IMR-90 (cell line): ENCODE measurements around the gene TMEM40. TPM values are rescaled to one million over a fixed set of nuclear protein-coding genes. Genes with fewer than 3 reads are reported as not detected.
A peak's percentile ranks its signal among the peaks of the same experiment; 100 is the strongest.

Experiments used
- ATAC-seq: fragments of 200-7000 bp; cut with Tn5 transposase; 2 replicates; pipeline ENCODE4 v1.9.1; 2020; ENCODE audit warnings: low read depth, mild to moderate bottlenecking, moderate library complexity
- BruUV-seq: library from RNA; stranded (reverse); fragments of 400-500 nt; replicated peaks from 2 replicates; lab custom pipeline; 2021; lab: Mats Ljungman, UMichigan
- CTCF ChIA-PET: fragments of 300-600 bp; formaldehyde crosslinking; extraction: SDS; loops from one replicate; lab custom pipeline; 2021; ENCODE audit warnings: antibody characterized with exemption; lab: Yijun Ruan, JAX
- POLR2A ChIA-PET: fragments of 300-600 bp; sonication (Branson Sonifier 250); formaldehyde crosslinking; loops from one replicate; lab custom pipeline; 2022; ENCODE audit warnings: antibody characterized with exemption; ENCODE audit not compliant: unreplicated experiment; lab: Charles Lee
- DNase-seq: peaks from one replicate; pipeline ENCODE4 v3.0.0; 2013
- H2AFZ ChIP-seq: replicated peaks from 2 replicates; pipeline ENCODE3; 2013; ENCODE audit warnings: low read length, mild to moderate bottlenecking; ENCODE audit not compliant: poor library complexity
- H2AK5ac ChIP-seq: 2 replicates; pipeline ENCODE4 v1.6.1; 2013; ENCODE audit warnings: low read depth, low read length, inconsistent platforms
- H2AK9ac ChIP-seq: replicated peaks from 2 replicates; pipeline ENCODE3; 2013; ENCODE audit warnings: mild to moderate bottlenecking, low read depth, low read length, moderate library complexity; ENCODE audit not compliant: poor library complexity
- H2BK120ac ChIP-seq: 2 replicates; pipeline ENCODE4 v1.6.1; 2013; ENCODE audit warnings: low read depth, low read length, inconsistent platforms
- H2BK15ac ChIP-seq: 3 replicates; pipeline ENCODE4 v1.6.1; 2013; ENCODE audit warnings: low read depth, low read length, inconsistent platforms
- H2BK20ac ChIP-seq: 2 replicates; pipeline ENCODE4 v1.6.1; 2013; ENCODE audit warnings: low read depth, mild to moderate bottlenecking, inconsistent platforms, low read length, moderate library complexity
- H2BK5ac ChIP-seq: 2 replicates; pipeline ENCODE4 v1.6.1; 2013; ENCODE audit warnings: mild to moderate bottlenecking, low read depth, low read length, inconsistent platforms; ENCODE audit not compliant: poor library complexity, severe bottlenecking
- H3K14ac ChIP-seq: replicated peaks from 2 replicates; pipeline ENCODE4 v1.6.1; 2013; ENCODE audit warnings: low read depth, low read length, inconsistent platforms
- H3K18ac ChIP-seq: 2 replicates; pipeline ENCODE4 v1.6.1; 2013; ENCODE audit warnings: low read depth, low read length, control low read depth
- H3K23ac ChIP-seq: 2 replicates; pipeline ENCODE4 v1.6.1; 2013; ENCODE audit warnings: low read depth, low read length, inconsistent platforms
- H3K27ac ChIP-seq: 2 replicates; pipeline ENCODE4 v1.5.1; 2013; ENCODE audit warnings: mild to moderate bottlenecking, control low read depth, low read length; ENCODE audit not compliant: insufficient read depth
- H3K27me3 ChIP-seq: 2 replicates; pipeline ENCODE4 v1.6.1; 2013; ENCODE audit warnings: low read length; ENCODE audit not compliant: control insufficient read depth, insufficient read depth
- H3K36me3 ChIP-seq: 2 replicates; pipeline ENCODE4 v1.6.1; 2013; ENCODE audit warnings: low read length, mixed read lengths; ENCODE audit not compliant: control insufficient read depth, insufficient read depth
- H3K4ac ChIP-seq: 2 replicates; pipeline ENCODE4 v1.6.1; 2013; ENCODE audit warnings: low read depth, low read length, inconsistent platforms
- H3K4me1 ChIP-seq: 2 replicates; pipeline ENCODE4 v1.6.1; 2013; ENCODE audit warnings: low read length, mixed read lengths; ENCODE audit not compliant: control insufficient read depth, insufficient read depth
- H3K4me2 ChIP-seq: 2 replicates; pipeline ENCODE4 v1.6.1; 2013; ENCODE audit warnings: low read depth, mild to moderate bottlenecking, control low read depth, low read length, moderate library complexity
- H3K4me3 ChIP-seq: 2 replicates; pipeline ENCODE4 v1.5.1; 2013; ENCODE audit warnings: low read depth, mild to moderate bottlenecking, control low read depth, low read length, moderate library complexity; ENCODE audit not compliant: insufficient read depth
- H3K56ac ChIP-seq: 2 replicates; pipeline ENCODE4 v1.6.1; 2013; ENCODE audit warnings: low read length, inconsistent platforms; ENCODE audit not compliant: insufficient read depth; ENCODE audit errors: extremely low read depth
- H3K79me1 ChIP-seq, 2 experiments: 2 replicates each; pipeline ENCODE4 v1.6.1; 2013; ENCODE audit warnings: low read length in 2 of 2, inconsistent platforms in 1 of 2, low read depth in 1 of 2
- H3K9ac ChIP-seq: 2 replicates; pipeline ENCODE4 v1.6.1; 2013; ENCODE audit warnings: low read depth, low read length, control low read depth
- H3K9me1 ChIP-seq: 2 replicates; pipeline ENCODE4 v1.6.1; 2013; ENCODE audit warnings: low read length, inconsistent platforms; ENCODE audit not compliant: insufficient read depth
- H3K9me3 ChIP-seq: 2 replicates; pipeline ENCODE4 v1.6.1; 2013; ENCODE audit warnings: low read length; ENCODE audit not compliant: control insufficient read depth, insufficient read depth
- H4K20me1 ChIP-seq: 2 replicates; pipeline ENCODE4 v1.6.1; 2013; ENCODE audit warnings: low read length, inconsistent platforms; ENCODE audit not compliant: insufficient read depth
- H4K5ac ChIP-seq: 2 replicates; pipeline ENCODE4 v1.6.1; 2013; ENCODE audit warnings: mild to moderate bottlenecking, low read depth, low read length, control low read depth
- H4K8ac ChIP-seq, 2 experiments: 2 replicates each; pipeline ENCODE4 v1.6.1; 2013; ENCODE audit warnings: low read depth in 2 of 2, low read length in 2 of 2, control low read depth in 1 of 2, inconsistent platforms in 1 of 2
- H4K91ac ChIP-seq: 2 replicates; pipeline ENCODE4 v1.6.1; 2013; ENCODE audit warnings: low read depth, low read length, inconsistent platforms; ENCODE audit not compliant: insufficient read depth
- CEBPB ChIP-seq: IDR thresholded peaks from 2 replicates; pipeline ENCODE4 v1.6.1; 2012; ENCODE audit warnings: low read depth, low read length, improper control_type of control experiment
- CHD1 ChIP-seq: IDR thresholded peaks from 2 replicates; pipeline ENCODE4 v1.6.1; 2012; ENCODE audit warnings: low read depth, low read length, improper control_type of control experiment
- CTCF ChIP-seq: conservative IDR thresholded peaks from 2 replicates; pipeline ENCODE4 v1.5.1; 2012; ENCODE audit warnings: mild to moderate bottlenecking, low read depth, low read length, improper control_type of control experiment
- ELK1 ChIP-seq: fragments of 150-350 bp; IDR thresholded peaks from 2 replicates; pipeline ENCODE4 v1.6.1; 2016; ENCODE audit warnings: low read depth, mild to moderate bottlenecking, low read length, moderate library complexity, borderline replicate concordance
- FOS ChIP-seq: fragments of 150-350 bp; IDR thresholded peaks from 2 replicates; pipeline ENCODE4 v1.6.1; 2016; ENCODE audit warnings: low read depth, low read length
- MAFK ChIP-seq: IDR thresholded peaks from 2 replicates; pipeline ENCODE4 v1.6.1; 2012; ENCODE audit warnings: low read depth, low read length, improper control_type of control experiment
- MAZ ChIP-seq: IDR thresholded peaks from 2 replicates; pipeline ENCODE4 v1.6.1; 2012; ENCODE audit warnings: low read depth, mild to moderate bottlenecking, low read length, improper control_type of control experiment, moderate library complexity, borderline replicate concordance
- POLR2A ChIP-seq: IDR thresholded peaks from 2 replicates; pipeline ENCODE4 v1.6.1; 2012; ENCODE audit warnings: mild to moderate bottlenecking, low read depth, low read length
- RAD21 ChIP-seq: IDR thresholded peaks from 2 replicates; pipeline ENCODE4 v1.6.1; 2012; ENCODE audit warnings: low read length, improper control_type of control experiment
- RCOR1 ChIP-seq: IDR thresholded peaks from 2 replicates; pipeline ENCODE4 v1.6.1; 2012; ENCODE audit warnings: mild to moderate bottlenecking, low read length, improper control_type of control experiment; ENCODE audit not compliant: insufficient replicate concordance
- RFX5 ChIP-seq: IDR thresholded peaks from 2 replicates; pipeline ENCODE4 v1.8.0; 2012; ENCODE audit warnings: low read depth, mild to moderate bottlenecking, low read length, moderate library complexity
- SMC3 ChIP-seq: fragments of 150-350 bp; IDR thresholded peaks from 2 replicates; pipeline ENCODE4 v1.6.1; 2016; ENCODE audit warnings: low read depth, mild to moderate bottlenecking, antibody characterized with exemption, low read length, moderate library complexity
- USF2 ChIP-seq: fragments of 150-350 bp; IDR thresholded peaks from 2 replicates; pipeline ENCODE4 v1.6.1; 2017; ENCODE audit warnings: mild to moderate bottlenecking, antibody characterized with exemption, low read length, low read depth
- WGBS, 2 experiments: methylation state at CpG; one replicate each; pipeline versions ENCODE4 v1.1.5 to v1.1.7; 2013; ENCODE audit warnings: missing lambda C conversion rate in 2 of 2; ENCODE audit not compliant: insufficient read length in 1 of 2; ENCODE audit errors: extremely low coverage in 2 of 2; 5-methylcytosine and 5-hydroxymethylcytosine counted together
- dilution Hi-C: fragments of 300-500 bp; cut with HindIII; formaldehyde crosslinking; loops from one replicate; pipeline ENCODE4 v1.14.3; 2018; ENCODE audit warnings: low sequenced_read_pairs; ENCODE audit not compliant: unreplicated experiment
- in situ Hi-C: fragments of 300-500 bp; cut with MboI; formaldehyde crosslinking; loops from 3 replicates; pipeline ENCODE4 v1.14.3; 2019; ENCODE audit warnings: low sequenced_read_pairs, inconsistent platforms, mixed read lengths
- intact Hi-C: fragments of 100-400 bp; cut with micrococcal nuclease; formaldehyde crosslinking; loops from 2 replicates; pipeline ENCODE4 v1.10.0; 2022
- polyA plus RNA-seq, 3 experiments: library from polyadenylated mRNA; depleted of rRNA; stranded (reverse); fragments of >200 nt; gene quantifications; 2 replicates each; pipeline ENCODE4 v1.2.3, GENCODE V29; 2012; ENCODE audit warnings: low replicate concordance in 1 of 3
- total RNA-seq: library from RNA; depleted of rRNA; stranded (reverse); fragments of >200 nt; gene quantifications from 2 replicates; pipeline ENCODE4 v1.2.3, GENCODE V29; 2012

Gene TMEM40
- total and polyA plus RNA-seq, 2 of the 4 experiments (the other 2 are of a cell fraction), result 0.27 TPM; not detected in 1

- H2BK20ac ChIP-seq, result peak overlapping the region; percentile 16
- H3K9ac ChIP-seq, result no peak overlapping the region
- peak overlapping the region; percentile 85; the same call in 1 of the 2 replicates for H3K4ac ChIP-seq
- no peaks in the 10 kb centered on the region for H3K27me3 ChIP-seq
- ChIA-PET CTCF (interaction anchor here (2.4 kb wide), 1 partner anchor 50 kb away, joined by 7 read pairs; no protein-coding TSS in a partner anchor), POLR2A (interaction anchor here (0.7 kb wide), 1 partner anchor 21 kb away, joined by 6 read pairs; no protein-coding TSS in a partner anchor)
- peak overlapping the region; percentile 33 for H2AK9ac ChIP-seq
- H2BK15ac ChIP-seq, result peak overlapping the region; percentile 75; the same call in 2 of the 3 replicates
- WGBS, 2 experiments, result 88% methylated on average over 4 of the region's 8 CpGs; no CpG with 5 or more reads in 1 of the 2 experiments
- dilution Hi-C loops, result no loop called here
- H3K9me1 ChIP-seq, result peaks cover 12% of the 10 kb centered on the region
- H3K4me3 ChIP-seq, result no peak overlapping the region
- BruUV-seq, result no TSS peak
- no peak overlapping the region; the same call in 1 of the 2 replicates for H3K18ac ChIP-seq
- no peaks in the 10 kb centered on the region for H4K20me1 ChIP-seq
- no peak overlapping the region for H3K4me2 ChIP-seq
- H3K23ac ChIP-seq, result peak overlapping the region; percentile 42; the same call in 1 of the 2 replicates
- no peaks in the 10 kb centered on the region for H3K36me3 ChIP-seq
- in situ Hi-C loops, result no loop called here
- H3K9me3 ChIP-seq, result no peaks in the 10 kb centered on the region
- peaks cover 18% of the 10 kb centered on the region for H3K4me1 ChIP-seq
- H2AFZ ChIP-seq, result peak overlapping the region; percentile 70
- no peak overlapping the region for H3K27ac ChIP-seq
- intact Hi-C loops, result no loop called here
- H4K8ac ChIP-seq, result peak overlapping the region in 1 of 2 experiments; percentile 15; a peak in 1 of 4 replicates
- peak overlapping the region; percentile 75 for H2AK5ac ChIP-seq
- H2BK120ac ChIP-seq, result peak overlapping the region; percentile 11
- DNase-seq, result no peak
- H3K56ac ChIP-seq, result no peak overlapping the region
- peak overlapping the region; percentile 1 for H2BK5ac ChIP-seq
- no peak overlapping the region for H3K14ac ChIP-seq
- 0 out of 2 replicates have a peak overlapping the region, but pooled peaks have one; percentile 15 for H4K5ac ChIP-seq
- ATAC-seq, result no peak
- H4K91ac ChIP-seq, result peak overlapping the region; percentile 92
- H3K79me1 ChIP-seq, result no peaks in the 10 kb centered on the region
- no peak for TF ChIP-seq USF2
- TF ChIP-seq RCOR1, result no peak
- no peak for TF ChIP-seq RAD21
- TF ChIP-seq MAFK, result no peak
- no peak for TF ChIP-seq CTCF
- no peak for TF ChIP-seq FOS
- no peak for TF ChIP-seq CHD1
- no peak for TF ChIP-seq CEBPB
- TF ChIP-seq POLR2A, result no peak
- no peak for TF ChIP-seq RFX5
- no peak for TF ChIP-seq ELK1
- TF ChIP-seq MAZ, result no peak
- TF ChIP-seq SMC3, result no peak
Observed at GRCh38 chr3:12759693-12760565, 870 bp upstream of the TMEM40 start.
